Ishikawa (cell line): ENCODE results near the gene VDR.

Experiments used
- CEBPB ChIP-seq: IDR thresholded peaks from 2 replicates; pipeline ENCODE4 v1.6.1; 2012
- CREB1 ChIP-seq: IDR thresholded peaks from 2 replicates; pipeline ENCODE4 v1.6.1; 2012; ENCODE audit warnings: low read depth
- EGR1 ChIP-seq: IDR thresholded peaks from 2 replicates; pipeline ENCODE4 v1.6.1; 2012
- EP300 ChIP-seq: IDR thresholded peaks from 2 replicates; pipeline ENCODE4 v1.6.1; 2012; ENCODE audit warnings: borderline replicate concordance
- FOXM1 ChIP-seq: IDR thresholded peaks from 2 replicates; pipeline ENCODE4 v1.6.1; 2012; ENCODE audit warnings: low read depth, borderline replicate concordance
- NFIC ChIP-seq: IDR thresholded peaks from 2 replicates; pipeline ENCODE4 v1.6.1; 2012
- RAD21 ChIP-seq: IDR thresholded peaks from 2 replicates; pipeline ENCODE4 v1.6.1; 2012; ENCODE audit warnings: low read depth
- TCF12 ChIP-seq: IDR thresholded peaks from 2 replicates; pipeline ENCODE4 v1.6.1; 2012; ENCODE audit warnings: low read depth
- TEAD4 ChIP-seq: IDR thresholded peaks from 2 replicates; pipeline ENCODE4 v1.6.1; 2012
- YY1 ChIP-seq: IDR thresholded peaks from 2 replicates; pipeline ENCODE4 v1.6.1; 2012; ENCODE audit warnings: low read depth
- TF ChIP-seq, protein P1 (sequence below): IDR thresholded peaks from 2 replicates; pipeline ENCODE4 v1.6.1; 2012; ENCODE audit warnings: low read depth, mild to moderate bottlenecking
- TF ChIP-seq, protein P2 (sequence below): IDR thresholded peaks from 2 replicates; pipeline ENCODE4 v1.6.1; 2012
- TF ChIP-seq, protein P3 (sequence below): IDR thresholded peaks from 2 replicates; pipeline ENCODE4 v1.6.1; 2012

DNA sequence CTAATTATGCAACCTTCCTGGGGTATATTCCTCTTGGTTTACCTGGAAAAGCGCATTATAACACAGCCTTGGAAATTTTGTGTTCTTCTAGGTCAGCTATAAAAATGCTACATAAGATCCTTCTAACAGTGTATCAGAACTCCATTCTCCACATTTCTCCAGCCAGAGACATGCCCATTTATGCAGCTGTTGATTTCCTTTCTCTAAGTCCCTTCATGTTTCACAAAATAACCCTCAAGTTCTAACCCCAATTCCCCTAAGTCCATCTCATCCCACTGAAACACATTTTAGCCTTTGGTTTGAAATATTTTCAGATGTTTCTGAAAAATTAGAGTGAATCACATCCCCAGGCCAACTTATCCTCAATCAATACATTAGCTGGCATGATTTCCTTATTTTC is 64.2 kb downstream of the VDR start:
- TF ChIP-seq EP300 (no peak), CEBPB (no peak), RAD21 (no peak), YY1 (no peak), EGR1 (no peak), TEAD4 (no peak), FOXM1 (no peak), NFIC (no peak), TCF12 (no peak), CREB1 (no peak)
- TF ChIP-seq, protein P1, sequence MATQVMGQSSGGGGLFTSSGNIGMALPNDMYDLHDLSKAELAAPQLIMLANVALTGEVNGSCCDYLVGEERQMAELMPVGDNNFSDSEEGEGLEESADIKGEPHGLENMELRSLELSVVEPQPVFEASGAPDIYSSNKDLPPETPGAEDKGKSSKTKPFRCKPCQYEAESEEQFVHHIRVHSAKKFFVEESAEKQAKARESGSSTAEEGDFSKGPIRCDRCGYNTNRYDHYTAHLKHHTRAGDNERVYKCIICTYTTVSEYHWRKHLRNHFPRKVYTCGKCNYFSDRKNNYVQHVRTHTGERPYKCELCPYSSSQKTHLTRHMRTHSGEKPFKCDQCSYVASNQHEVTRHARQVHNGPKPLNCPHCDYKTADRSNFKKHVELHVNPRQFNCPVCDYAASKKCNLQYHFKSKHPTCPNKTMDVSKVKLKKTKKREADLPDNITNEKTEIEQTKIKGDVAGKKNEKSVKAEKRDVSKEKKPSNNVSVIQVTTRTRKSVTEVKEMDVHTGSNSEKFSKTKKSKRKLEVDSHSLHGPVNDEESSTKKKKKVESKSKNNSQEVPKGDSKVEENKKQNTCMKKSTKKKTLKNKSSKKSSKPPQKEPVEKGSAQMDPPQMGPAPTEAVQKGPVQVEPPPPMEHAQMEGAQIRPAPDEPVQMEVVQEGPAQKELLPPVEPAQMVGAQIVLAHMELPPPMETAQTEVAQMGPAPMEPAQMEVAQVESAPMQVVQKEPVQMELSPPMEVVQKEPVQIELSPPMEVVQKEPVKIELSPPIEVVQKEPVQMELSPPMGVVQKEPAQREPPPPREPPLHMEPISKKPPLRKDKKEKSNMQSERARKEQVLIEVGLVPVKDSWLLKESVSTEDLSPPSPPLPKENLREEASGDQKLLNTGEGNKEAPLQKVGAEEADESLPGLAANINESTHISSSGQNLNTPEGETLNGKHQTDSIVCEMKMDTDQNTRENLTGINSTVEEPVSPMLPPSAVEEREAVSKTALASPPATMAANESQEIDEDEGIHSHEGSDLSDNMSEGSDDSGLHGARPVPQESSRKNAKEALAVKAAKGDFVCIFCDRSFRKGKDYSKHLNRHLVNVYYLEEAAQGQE = no peak
- TF ChIP-seq, protein P2, sequence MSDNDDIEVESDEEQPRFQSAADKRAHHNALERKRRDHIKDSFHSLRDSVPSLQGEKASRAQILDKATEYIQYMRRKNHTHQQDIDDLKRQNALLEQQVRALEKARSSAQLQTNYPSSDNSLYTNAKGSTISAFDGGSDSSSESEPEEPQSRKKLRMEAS = no peak
- TF ChIP-seq, protein P3, sequence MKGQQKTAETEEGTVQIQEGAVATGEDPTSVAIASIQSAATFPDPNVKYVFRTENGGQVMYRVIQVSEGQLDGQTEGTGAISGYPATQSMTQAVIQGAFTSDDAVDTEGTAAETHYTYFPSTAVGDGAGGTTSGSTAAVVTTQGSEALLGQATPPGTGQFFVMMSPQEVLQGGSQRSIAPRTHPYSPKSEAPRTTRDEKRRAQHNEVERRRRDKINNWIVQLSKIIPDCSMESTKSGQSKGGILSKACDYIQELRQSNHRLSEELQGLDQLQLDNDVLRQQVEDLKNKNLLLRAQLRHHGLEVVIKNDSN = no peak
